Endothelial cell of umbilical vein (primary cell): Measurements from ENCODE around the gene DMPK. TPM values are rescaled to one million over a fixed set of nuclear protein-coding genes. Genes with fewer than 3 reads are reported as not detected.

Source experiments
- BruUV-seq: library from RNA; stranded (reverse); fragments of 400-500 nt; replicated peaks from 2 replicates; lab custom pipeline; 2021; lab: Mats Ljungman, UMichigan
- CTCF ChIA-PET: fragments of 300-600, 350-600 bp; sonication (Branson Sonifier 250); formaldehyde crosslinking; loops from one replicate; lab custom pipeline; 2021; ENCODE audit warnings: antibody characterized with exemption, inconsistent platforms; lab: Charles Lee
- POLR2A ChIA-PET: fragments of 300-600, 350-600 bp; sonication (Branson Sonifier 250); formaldehyde crosslinking; loops from one replicate; lab custom pipeline; 2021; ENCODE audit warnings: antibody characterized with exemption, inconsistent platforms; lab: Charles Lee
- DNase-seq: peaks from one replicate; pipeline ENCODE4 v3.0.0-alpha.2; 2011; ENCODE audit warnings: low read depth, low spot score
- FAIRE-seq: peaks from 2 replicates; lab custom pipeline; 2011; peaks lifted over from hg19 to GRCh38; lab: Jason Lieb, UNC
- H2AFZ ChIP-seq: 2 replicates; pipeline ENCODE4 v1.6.0; 2012; ENCODE audit warnings: low read depth, low read length, control low read depth, inconsistent platforms
- H3K27ac ChIP-seq: 2 replicates; pipeline ENCODE4 v1.5.1; 2011; ENCODE audit warnings: low read depth, mild to moderate bottlenecking, control low read depth, low read length, moderate library complexity; ENCODE audit not compliant: insufficient read depth
- H3K27me3 ChIP-seq, 2 experiments: 2 replicates each; pipeline versions ENCODE4 v1.6.0 to v1.6.1; 2011; ENCODE audit warnings: low read length in 2 of 2, mixed read lengths in 1 of 2; ENCODE audit not compliant: control insufficient read depth in 2 of 2, insufficient read depth in 2 of 2
- H3K36me3 ChIP-seq, 2 experiments: 2 replicates in 1 of 2; 3 replicates in 1 of 2; pipeline ENCODE4 v1.5.1; 2011; ENCODE audit warnings: low read length in 2 of 2, mild to moderate bottlenecking in 1 of 2, moderate library complexity in 1 of 2; ENCODE audit not compliant: control insufficient read depth in 2 of 2, insufficient read depth in 2 of 2; ENCODE audit errors: extremely low read depth in 1 of 2
- H3K4me1 ChIP-seq: 3 replicates; pipeline ENCODE4 v1.5.1; 2011; ENCODE audit warnings: mild to moderate bottlenecking, low read length; ENCODE audit not compliant: control insufficient read depth, insufficient read depth; ENCODE audit errors: extremely low read depth
- H3K4me2 ChIP-seq: 2 replicates; pipeline ENCODE4 v1.6.1; 2011; ENCODE audit warnings: low read length, control low read depth, mixed read lengths; ENCODE audit not compliant: insufficient read depth
- H3K4me3 ChIP-seq, 3 experiments: fragments of 200-600 bp in 1 of 3; sonication (generic), shearing (Covaris generic) in 1 of 3; replicated peaks in 1 of 3; 2 replicates each; pipeline ENCODE4 v1.5.1; 2011 to 2016; ENCODE audit warnings: control low read depth in 3 of 3, low read length in 3 of 3, mild to moderate bottlenecking in 2 of 3, inconsistent platforms in 1 of 3, low read depth in 1 of 3, moderate library complexity in 1 of 3; ENCODE audit not compliant: insufficient read depth in 1 of 3
- H3K79me2 ChIP-seq: 2 replicates; pipeline ENCODE4 v1.6.0; 2012; ENCODE audit warnings: low read length, inconsistent platforms; ENCODE audit not compliant: control insufficient read depth, insufficient read depth
- H3K9ac ChIP-seq: replicated peaks from 2 replicates; pipeline ENCODE3; 2011; ENCODE audit warnings: low read length, control low read depth; ENCODE audit not compliant: insufficient read depth; ENCODE audit errors: extremely low read depth
- H3K9me1 ChIP-seq: replicated peaks from 3 replicates; pipeline ENCODE4 v1.6.0; 2011; ENCODE audit warnings: mild to moderate bottlenecking, low read length; ENCODE audit not compliant: control insufficient read depth, insufficient read depth; ENCODE audit errors: extremely low read depth
- H3K9me3 ChIP-seq: replicated peaks from 2 replicates; pipeline ENCODE4 v1.5.1; 2012; ENCODE audit warnings: low read length, inconsistent platforms; ENCODE audit not compliant: control insufficient read depth, insufficient read depth
- H4K20me1 ChIP-seq: replicated peaks from 2 replicates; pipeline ENCODE3; 2011; ENCODE audit warnings: mild to moderate bottlenecking, low read length; ENCODE audit not compliant: control insufficient read depth, insufficient read depth; ENCODE audit errors: extremely low read depth
- EZH2 ChIP-seq: IDR thresholded peaks from 2 replicates; pipeline ENCODE4 v1.6.1; 2012; ENCODE audit warnings: borderline replicate concordance, low read depth, mild to moderate bottlenecking, moderate library complexity, low read length, inconsistent platforms; ENCODE audit not compliant: severe bottlenecking
- FOS ChIP-seq: IDR thresholded peaks from 2 replicates; pipeline ENCODE4 v1.6.1; 2011; ENCODE audit warnings: mild to moderate bottlenecking, low read length, moderate library complexity, borderline replicate concordance; ENCODE audit not compliant: insufficient read depth
- GATA2 ChIP-seq: IDR thresholded peaks from 2 replicates; pipeline ENCODE4 v1.7.0; 2011; ENCODE audit warnings: low read depth, mild to moderate bottlenecking, moderate library complexity, mixed read lengths, low read length; ENCODE audit not compliant: insufficient read length, insufficient read depth
- JUN ChIP-seq: IDR thresholded peaks from 2 replicates; pipeline ENCODE4 v1.6.1; 2011; ENCODE audit warnings: borderline replicate concordance, low read depth; ENCODE audit not compliant: insufficient read length, insufficient read depth
- MYC ChIP-seq: IDR thresholded peaks from one replicate; pipeline ENCODE4 v1.6.1; 2011; ENCODE audit warnings: mild to moderate bottlenecking, low read depth, low read length
- POLR2A ChIP-seq: IDR thresholded peaks from 2 replicates; pipeline ENCODE4 v1.6.1; 2012; ENCODE audit warnings: low read depth, mild to moderate bottlenecking, control low read depth, low read length
- POLR2AphosphoS5 ChIP-seq: IDR thresholded peaks from 2 replicates; pipeline ENCODE4 v1.6.1; 2012; ENCODE audit warnings: low read depth, mild to moderate bottlenecking, control low read depth, low read length, moderate library complexity; ENCODE audit not compliant: insufficient read depth
- dilution Hi-C: fragments of 300-500 bp; cut with MboI; formaldehyde crosslinking; loops from one replicate; pipeline ENCODE4 v1.15.0; 2019; ENCODE audit warnings: low sequenced_read_pairs; ENCODE audit not compliant: extremely low pct_ligation_motif_present
- intact Hi-C: fragments of 100-400 bp; cut with micrococcal nuclease; formaldehyde crosslinking; loops from one replicate; pipeline ENCODE4 v1.10.0; 2022
- polyA plus RNA-seq, 4 experiments: library from polyadenylated mRNA; depleted of rRNA in 3 of 4; stranded (reverse) in 3 of 4; unstranded in 1 of 4; fragments of >200 nt; gene quantifications; 2 replicates each; pipeline versions ENCODE4 v1.2.1 to v1.2.3, GENCODE V29; 2011 to 2012; ENCODE audit warnings: missing spikeins in 1 of 4
- total RNA-seq: library from RNA; stranded (reverse); gene quantifications from 2 replicates; pipeline ENCODE4 v1.2.3, GENCODE V29; 2021
- TF ChIP-seq, protein P1 (sequence below): IDR thresholded peaks from 2 replicates; pipeline ENCODE4 v1.6.1; 2011; ENCODE audit not compliant: insufficient read depth, insufficient read length
- TF ChIP-seq, protein P2 (sequence below), 2 donors: IDR thresholded peaks; 1 replicate in 1 of 2; 2 replicates in 1 of 2; pipeline ENCODE4 v1.5.1; 2011; ENCODE audit warnings: low read length in 2 of 2, mild to moderate bottlenecking in 2 of 2, moderate library complexity in 2 of 2, control low read depth in 1 of 2, inconsistent platforms in 1 of 2, low read depth in 1 of 2; ENCODE audit not compliant: insufficient read depth in 1 of 2; ENCODE audit errors: extremely low read depth in 1 of 2

DMPK gene
- total and polyA plus RNA-seq, 2 donors (not counting 3 experiments of a cell fraction or from before 2014, with no cell fraction given), result 36.6 to 73.3 TPM

DNA sequence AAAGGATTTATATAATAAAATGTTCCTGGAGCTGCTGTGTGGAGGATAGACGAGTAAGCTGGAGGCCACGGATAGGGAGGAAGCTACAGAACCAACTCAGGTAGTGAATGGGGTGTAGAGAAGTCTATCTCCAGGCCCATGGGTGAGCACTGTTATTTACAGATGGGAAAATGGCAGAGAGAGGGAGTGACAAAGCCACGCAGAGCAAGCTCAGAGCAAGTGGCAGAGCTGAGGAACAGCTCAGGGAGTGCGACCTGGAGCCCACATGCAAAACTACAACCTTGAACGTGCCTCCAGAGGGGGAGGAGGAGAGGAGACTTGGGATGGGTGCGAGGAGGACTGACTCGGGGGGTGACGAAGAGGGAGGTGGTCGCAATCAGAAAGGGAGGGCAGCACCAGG, 46.2 kb upstream of the DMPK start:
- Histone ChIP-seq H3K36me3 (peaks cover 12 to 68% of the 10 kb centered on the region in 2 experiments), H3K79me2 (no peaks in the 10 kb centered on the region), H3K27ac (no peak overlapping the region), H3K27me3 (no peaks in the 10 kb centered on the region), H3K4me3 (no peak overlapping the region), H4K20me1 (no peaks in the 10 kb centered on the region), H3K4me2 (no peak overlapping the region), H3K9ac (no peak overlapping the region), H2AFZ (no peak overlapping the region), H3K9me1 (no peaks in the 10 kb centered on the region), H3K9me3 (no peaks in the 10 kb centered on the region), H3K4me1 (no peaks in the 10 kb centered on the region)
- ChIA-PET CTCF (interaction anchor here (4.1 kb wide), 1 partner anchor 11 kb away, joined by 35 read pairs; no protein-coding TSS in a partner anchor), POLR2A (no interaction called here)
- TF ChIP-seq POLR2AphosphoS5, result no peak
- TF ChIP-seq GATA2, result no peak
- TF ChIP-seq FOS, result no peak
- TF ChIP-seq, protein P1, sequence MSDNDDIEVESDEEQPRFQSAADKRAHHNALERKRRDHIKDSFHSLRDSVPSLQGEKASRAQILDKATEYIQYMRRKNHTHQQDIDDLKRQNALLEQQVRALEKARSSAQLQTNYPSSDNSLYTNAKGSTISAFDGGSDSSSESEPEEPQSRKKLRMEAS, result no peak
- TF ChIP-seq, protein P2, sequence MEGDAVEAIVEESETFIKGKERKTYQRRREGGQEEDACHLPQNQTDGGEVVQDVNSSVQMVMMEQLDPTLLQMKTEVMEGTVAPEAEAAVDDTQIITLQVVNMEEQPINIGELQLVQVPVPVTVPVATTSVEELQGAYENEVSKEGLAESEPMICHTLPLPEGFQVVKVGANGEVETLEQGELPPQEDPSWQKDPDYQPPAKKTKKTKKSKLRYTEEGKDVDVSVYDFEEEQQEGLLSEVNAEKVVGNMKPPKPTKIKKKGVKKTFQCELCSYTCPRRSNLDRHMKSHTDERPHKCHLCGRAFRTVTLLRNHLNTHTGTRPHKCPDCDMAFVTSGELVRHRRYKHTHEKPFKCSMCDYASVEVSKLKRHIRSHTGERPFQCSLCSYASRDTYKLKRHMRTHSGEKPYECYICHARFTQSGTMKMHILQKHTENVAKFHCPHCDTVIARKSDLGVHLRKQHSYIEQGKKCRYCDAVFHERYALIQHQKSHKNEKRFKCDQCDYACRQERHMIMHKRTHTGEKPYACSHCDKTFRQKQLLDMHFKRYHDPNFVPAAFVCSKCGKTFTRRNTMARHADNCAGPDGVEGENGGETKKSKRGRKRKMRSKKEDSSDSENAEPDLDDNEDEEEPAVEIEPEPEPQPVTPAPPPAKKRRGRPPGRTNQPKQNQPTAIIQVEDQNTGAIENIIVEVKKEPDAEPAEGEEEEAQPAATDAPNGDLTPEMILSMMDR (IDR thresholded peaks at IDR 0.05; ENCODE audit: extremely low read depth in 1 of 2, insufficient read depth in 1 of 2, low read depth in 1 of 2, low read length in 2 of 2), result no peak
- TF ChIP-seq EZH2, result no peak
- no peak for TF ChIP-seq JUN
- TF ChIP-seq MYC, result no peak
- no peak for TF ChIP-seq POLR2A
- intact Hi-C loops (no loop called here), dilution Hi-C loops (no loop called here)
- no TSS peak for BruUV-seq
- no peak for FAIRE-seq
- no peak for DNase-seq
